BJ (cell line): Measurements from ENCODE around the gene PRLR. TPM values are rescaled to one million over a fixed set of nuclear protein-coding genes. Genes with fewer than 3 reads are reported as not detected.

ENCODE experiments used
- CTCF ChIA-PET: fragments of 350-600 bp; formaldehyde crosslinking; extraction: SDS; loops from one replicate; lab custom pipeline; 2021; ENCODE audit warnings: antibody characterized with exemption, inconsistent platforms; lab: Yijun Ruan, JAX
- POLR2A ChIA-PET: fragments of 300-600 bp; sonication (Branson Sonifier 250); formaldehyde crosslinking; extraction: SDS; loops from one replicate; lab custom pipeline; 2021; ENCODE audit warnings: antibody characterized with exemption; lab: Charles Lee
- DNase-seq: peaks from one replicate; pipeline ENCODE4 v3.0.0-alpha.2; 2011; ENCODE audit warnings: low read depth
- H3K27me3 ChIP-seq: 2 replicates; pipeline ENCODE4 v1.6.0; 2011; ENCODE audit warnings: low read length; ENCODE audit not compliant: control insufficient read depth, insufficient read depth
- H3K36me3 ChIP-seq: 2 replicates; pipeline ENCODE4 v1.5.1; 2011; ENCODE audit warnings: low read length; ENCODE audit not compliant: control insufficient read depth, insufficient read depth
- H3K4me3 ChIP-seq: 2 replicates; pipeline ENCODE4 v1.5.1; 2011; ENCODE audit warnings: low read depth, mild to moderate bottlenecking, control low read depth, low read length
- CTCF ChIP-seq: IDR thresholded peaks from 2 replicates; pipeline ENCODE4 v1.5.1; 2011; ENCODE audit warnings: low read depth, mild to moderate bottlenecking, control low read depth, inconsistent platforms, low read length, moderate library complexity; ENCODE audit not compliant: insufficient read depth
- polyA plus RNA-seq: library from polyadenylated mRNA; depleted of rRNA; stranded (reverse); fragments of >200 nt; gene quantifications from 2 replicates; pipeline ENCODE4 v1.2.3, GENCODE V29; 2011

PRLR gene
- polyA plus RNA-seq, 1 experiment, result 0.34 TPM

- Histone ChIP-seq H3K36me3 (no peaks in the 10 kb centered on the region), H3K27me3 (peaks cover 1% of the 10 kb centered on the region), H3K4me3 (no peak overlapping the region)
- POLR2A ChIA-PET, result no interaction called here
- no peak for DNase-seq
- TF ChIP-seq CTCF, result peak; percentile 72
- CTCF ChIA-PET, result interaction anchor here (0.6 to 2.6 kb wide), 17 partner anchors 11 to 686 kb away, joined by 3 to 21 read pairs (median 4); no protein-coding TSS in a partner anchor
Measured at GRCh38 chr5:35182910-35183535, 47.3 kb downstream of the PRLR start.

GRCh38 chr5:35182486-35182885, 47.8 kb downstream of the PRLR start:
- Histone ChIP-seq H3K36me3 (no peaks in the 10 kb centered on the region), H3K4me3 (no peak overlapping the region), H3K27me3 (peaks cover 1% of the 10 kb centered on the region)
- ChIA-PET POLR2A (no interaction called here), CTCF (interaction anchor here (0.6 to 2.6 kb wide), 13 partner anchors 11 to 686 kb away, joined by 3 to 21 read pairs (median 5); no protein-coding TSS in a partner anchor)
- no peak for TF ChIP-seq CTCF
- DNase-seq, result no peak

- H3K27me3 ChIP-seq, result no peaks in the 10 kb centered on the region
- DNase-seq, result no peak
- ChIA-PET CTCF (interaction anchor here (0.6 to 2.4 kb wide), 4 partner anchors 10 to 472 kb away, joined by 3 to 10 read pairs (median 4); no protein-coding TSS in a partner anchor), POLR2A (no interaction called here)
- H3K36me3 ChIP-seq, result no peaks in the 10 kb centered on the region
- TF ChIP-seq CTCF, result no peak
- no peak overlapping the region for H3K4me3 ChIP-seq
Measured at GRCh38 chr5:35180046-35180445, 50.2 kb downstream of the PRLR start.

- CTCF ChIA-PET, result no interaction called here
- Histone ChIP-seq H3K4me3 (no peak overlapping the region), H3K36me3 (no peaks in the 10 kb centered on the region), H3K27me3 (no peaks in the 10 kb centered on the region)
- TF ChIP-seq CTCF, result no peak
- DNase-seq, result no peak
- POLR2A ChIA-PET, result no interaction called here
Measured at GRCh38 chr5:35177783-35178182, 52.5 kb downstream of the PRLR start.

- Histone ChIP-seq H3K36me3 (no peaks in the 10 kb centered on the region), H3K4me3 (no peak overlapping the region), H3K27me3 (no peaks in the 10 kb centered on the region)
- CTCF ChIA-PET, result interaction anchor here (2.3 kb wide), 1 partner anchor 10 kb away, joined by 9 read pairs; no protein-coding TSS in a partner anchor
- POLR2A ChIA-PET, result no interaction called here
- TF ChIP-seq CTCF, result no peak
- DNase-seq, result no peak
Measured at GRCh38 chr5:35172533-35172932, 57.8 kb downstream of the PRLR start.
